ENCODE measurements around the gene LAMP5.

The LAMP5 gene

GRCh38 chr20:9535449-9535848 is 21.1 kb downstream of the LAMP5 start:
- no peak for DNase-seq (ENCODE audit: low read depth in 3 of 3)

GRCh38 chr20:9543214-9543613 is 28.8 kb downstream of the LAMP5 start:
- no peak for DNase-seq (ENCODE audit: low read depth in 3 of 3)

- DNase-seq (ENCODE audit: low read depth in 3 of 3): no peak
These were observed 35.9 kb downstream of the LAMP5 start for GRCh38 chr20:9550283-9550682.

- no peak for DNase-seq (ENCODE audit: low read depth in 3 of 3)
These were observed 36.5 kb downstream of the LAMP5 start for GRCh38 chr20:9550871-9551270.

GRCh38 chr20:9551808-9552550 is 37.6 kb downstream of the LAMP5 start:
- no peak for DNase-seq (ENCODE audit: low read depth in 3 of 3)

- no peak for DNase-seq (ENCODE audit: low read depth in 3 of 3)
These were observed 41.4 kb downstream of the LAMP5 start for GRCh38 chr20:9555781-9556180.

GRCh38 chr20:9557411-9557810 is 43.0 kb downstream of the LAMP5 start:
- DNase-seq (ENCODE audit: low read depth in 3 of 3): no peak

GRCh38 chr20:9565910-9566550 is 51.6 kb downstream of the LAMP5 start:
- DNase-seq (ENCODE audit: low read depth in 3 of 3): no peak

GRCh38 chr20:9566977-9567376 is 52.6 kb downstream of the LAMP5 start:
- no peak for DNase-seq (ENCODE audit: low read depth in 3 of 3)

GRCh38 chr20:9570612-9571011 is 56.2 kb downstream of the LAMP5 start:
- no peak for DNase-seq (ENCODE audit: low read depth in 3 of 3)

- DNase-seq (ENCODE audit: low read depth in 3 of 3): no peak
These were observed 57.4 kb downstream of the LAMP5 start for GRCh38 chr20:9571783-9572182.

- no peak for DNase-seq (ENCODE audit: low read depth in 3 of 3)
These were observed 58.3 kb downstream of the LAMP5 start for GRCh38 chr20:9572670-9573069.

GRCh38 chr20:9573335-9574151 is 59.2 kb downstream of the LAMP5 start:
- DNase-seq (ENCODE audit: low read depth in 3 of 3): no peak

GRCh38 chr20:9574181-9574580 is 59.8 kb downstream of the LAMP5 start:
- DNase-seq (ENCODE audit: low read depth in 3 of 3): no peak

GRCh38 chr20:9574776-9575175 is 60.4 kb downstream of the LAMP5 start:
- DNase-seq (ENCODE audit: low read depth in 3 of 3): no peak

- DNase-seq (ENCODE audit: low read depth in 3 of 3): no peak
These were observed 61.4 kb downstream of the LAMP5 start for GRCh38 chr20:9575836-9576235.

GRCh38 chr20:9576695-9577094 is 62.3 kb downstream of the LAMP5 start:
- DNase-seq (ENCODE audit: low read depth in 3 of 3): no peak

GRCh38 chr20:9577397-9577796 is 63.0 kb downstream of the LAMP5 start:
- no peak for DNase-seq (ENCODE audit: low read depth in 3 of 3)

GRCh38 chr20:9578594-9578993 is 64.2 kb downstream of the LAMP5 start:
- DNase-seq (ENCODE audit: low read depth in 3 of 3): no peak
